ENCODE data around the gene DTX3.
"Not testable (repeated sequence)": the region's sequence is repeated elsewhere in the genome, so short reads cannot be mapped to it uniquely, and the experiment has no call there.

The DTX3 gene

DNA sequence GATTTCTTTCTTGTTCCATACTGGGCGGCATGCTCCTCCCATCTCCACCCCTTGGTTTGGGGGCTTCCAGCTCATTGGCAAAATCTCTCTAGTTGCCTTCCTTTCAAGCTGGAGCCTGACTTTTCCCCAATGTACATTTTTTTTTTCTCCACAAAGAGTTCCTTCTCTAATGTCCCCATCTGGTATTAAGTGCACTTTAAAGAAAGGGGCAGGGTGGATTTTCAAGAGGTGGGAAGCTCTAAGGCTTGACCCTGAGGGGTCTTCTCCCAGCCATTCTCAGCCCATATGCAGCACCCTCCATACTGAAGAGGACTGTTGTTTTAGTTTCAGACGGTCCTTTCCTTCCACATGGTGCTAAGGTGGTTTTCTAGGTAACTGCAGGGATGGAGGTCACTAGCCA lies 19.5 kb upstream of the DTX3 start:
- Mint-ChIP-seq H3K36me3 (ENCODE audit: low read depth) (no peaks in the 10 kb centered on the region), H3K9me3 (no peaks in the 10 kb centered on the region), H3K27me3 (ENCODE audit: low read depth) (peaks cover 12% of the 10 kb centered on the region), H3K27ac (no peak overlapping the region), H3K4me3 (no peak overlapping the region), H3K4me1 (no peaks in the 10 kb centered on the region)
- TF ChIP-seq, protein P1, sequence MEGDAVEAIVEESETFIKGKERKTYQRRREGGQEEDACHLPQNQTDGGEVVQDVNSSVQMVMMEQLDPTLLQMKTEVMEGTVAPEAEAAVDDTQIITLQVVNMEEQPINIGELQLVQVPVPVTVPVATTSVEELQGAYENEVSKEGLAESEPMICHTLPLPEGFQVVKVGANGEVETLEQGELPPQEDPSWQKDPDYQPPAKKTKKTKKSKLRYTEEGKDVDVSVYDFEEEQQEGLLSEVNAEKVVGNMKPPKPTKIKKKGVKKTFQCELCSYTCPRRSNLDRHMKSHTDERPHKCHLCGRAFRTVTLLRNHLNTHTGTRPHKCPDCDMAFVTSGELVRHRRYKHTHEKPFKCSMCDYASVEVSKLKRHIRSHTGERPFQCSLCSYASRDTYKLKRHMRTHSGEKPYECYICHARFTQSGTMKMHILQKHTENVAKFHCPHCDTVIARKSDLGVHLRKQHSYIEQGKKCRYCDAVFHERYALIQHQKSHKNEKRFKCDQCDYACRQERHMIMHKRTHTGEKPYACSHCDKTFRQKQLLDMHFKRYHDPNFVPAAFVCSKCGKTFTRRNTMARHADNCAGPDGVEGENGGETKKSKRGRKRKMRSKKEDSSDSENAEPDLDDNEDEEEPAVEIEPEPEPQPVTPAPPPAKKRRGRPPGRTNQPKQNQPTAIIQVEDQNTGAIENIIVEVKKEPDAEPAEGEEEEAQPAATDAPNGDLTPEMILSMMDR (IDR thresholded peaks at IDR 0.05; ENCODE audit: unreplicated experiment in 3 of 3), result no peak

DNA sequence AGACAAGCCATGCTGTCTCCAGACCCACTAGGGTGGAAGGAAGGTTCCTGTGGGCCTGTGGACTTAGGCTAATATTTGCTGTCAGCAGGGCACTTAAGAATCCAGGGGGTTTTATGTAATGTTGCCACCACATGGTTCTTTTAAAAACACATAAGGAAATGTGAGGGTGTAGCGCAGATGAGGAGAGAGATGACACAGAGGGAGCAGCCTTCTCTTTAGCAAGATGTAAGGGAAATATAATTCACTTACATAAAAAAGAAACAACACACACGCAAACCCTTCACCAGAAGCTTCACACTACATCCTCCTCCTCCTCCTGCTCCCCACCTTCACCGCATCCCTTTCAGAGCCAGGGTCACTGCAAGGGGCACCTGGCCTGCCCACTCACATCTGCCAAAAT lies 18.5 kb upstream of the DTX3 start:
- Mint-ChIP-seq H3K27ac (no peak overlapping the region), H3K4me3 (no peak overlapping the region), H3K27me3 (ENCODE audit: low read depth) (peaks cover 13% of the 10 kb centered on the region), H3K36me3 (ENCODE audit: low read depth) (no peaks in the 10 kb centered on the region), H3K4me1 (peaks cover 5% of the 10 kb centered on the region), H3K9me3 (no peaks in the 10 kb centered on the region)
- TF ChIP-seq, protein P1 (IDR thresholded peaks at IDR 0.05; ENCODE audit: unreplicated experiment in 3 of 3), result no peak

DNA sequence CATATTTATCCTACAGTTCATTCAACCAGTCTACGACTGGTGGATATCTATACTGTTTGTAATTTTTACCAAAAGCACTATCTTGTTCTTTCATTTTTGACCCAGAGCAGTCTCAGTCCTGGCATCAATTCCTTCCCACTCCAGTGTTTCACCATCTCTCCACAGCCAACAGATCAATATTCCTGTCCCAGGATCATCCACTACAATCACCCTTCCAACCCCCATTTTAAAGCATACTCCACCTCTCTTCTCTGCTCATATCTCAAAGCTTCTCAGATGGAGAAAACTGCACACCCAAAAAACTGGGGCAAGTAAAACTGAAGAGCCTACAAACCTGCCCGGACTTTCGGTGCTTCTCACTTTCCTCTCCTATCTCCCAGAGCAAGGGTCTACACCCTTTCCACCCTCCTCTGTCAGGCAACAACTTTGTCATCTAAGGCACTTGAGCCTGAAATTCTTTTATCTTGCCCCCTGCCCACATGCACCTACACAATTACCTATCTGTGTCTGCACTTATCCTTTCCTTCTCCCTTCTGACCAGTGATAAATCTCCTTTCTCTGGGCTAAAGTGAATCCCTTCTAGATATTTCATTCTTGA lies 17.7 kb upstream of the DTX3 start:
- Mint-ChIP-seq H3K4me3 (no peak overlapping the region), H3K36me3 (ENCODE audit: low read depth) (no peaks in the 10 kb centered on the region), H3K27ac (no peak overlapping the region), H3K9me3 (no peaks in the 10 kb centered on the region), H3K4me1 (peaks cover 11% of the 10 kb centered on the region), H3K27me3 (ENCODE audit: low read depth) (peaks cover 18% of the 10 kb centered on the region)
- TF ChIP-seq, protein P1 (IDR thresholded peaks at IDR 0.05; ENCODE audit: unreplicated experiment in 3 of 3), result no peak

DNA sequence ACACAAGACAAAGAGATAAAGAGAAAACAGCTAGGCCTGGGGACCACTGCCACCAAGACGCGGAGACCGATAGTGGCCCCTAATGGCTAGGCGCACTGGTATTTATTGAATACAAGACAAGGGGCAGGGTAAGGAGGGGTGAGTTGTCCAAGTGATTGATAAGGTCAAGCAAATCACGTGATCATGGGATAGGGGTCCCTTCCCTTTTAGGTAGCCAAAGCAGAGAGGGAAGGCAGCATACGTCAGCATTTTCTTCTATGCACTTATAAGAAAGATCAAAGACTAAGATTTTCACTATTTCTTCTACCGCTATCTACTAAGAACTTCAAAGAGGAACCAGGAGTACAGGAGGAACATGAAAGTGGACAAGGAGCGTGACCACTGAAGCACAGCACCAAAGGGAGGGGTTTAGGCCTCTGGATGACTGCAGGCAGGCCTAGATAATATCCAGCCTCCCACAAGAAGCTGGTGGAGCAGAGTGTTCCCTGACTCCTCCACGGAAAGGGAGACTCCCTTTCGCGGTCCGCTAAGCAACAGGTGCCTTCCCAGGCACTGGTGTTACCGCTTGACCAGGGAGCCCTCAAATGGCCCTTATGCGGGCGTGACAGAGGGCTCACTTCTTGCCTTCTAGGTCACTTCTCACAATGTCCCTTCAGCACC lies 15.5 kb upstream of the DTX3 start:
- Mint-ChIP-seq H3K4me3 (peak overlapping the region in 2 of 3 experiments; percentile 18 to 37), H3K4me1 (peaks cover 17% of the 10 kb centered on the region), H3K27me3 (ENCODE audit: low read depth) (peaks cover 24% of the 10 kb centered on the region)
- not testable (repeated sequence) for H3K27ac Mint-ChIP-seq; H3K36me3 Mint-ChIP-seq (ENCODE audit: low read depth); H3K9me3 Mint-ChIP-seq

- Mint-ChIP-seq H3K36me3 (ENCODE audit: low read depth) (peaks cover 3% of the 10 kb centered on the region), H3K27me3 (ENCODE audit: low read depth) (peaks cover 24% of the 10 kb centered on the region), H3K4me3 (peak overlapping the region; percentile 91 to 97 (median 95)), H3K4me1 (peaks cover 17% of the 10 kb centered on the region), H3K27ac (peak overlapping the region; percentile 16 to 50 (median 17)), H3K9me3 (no peaks in the 10 kb centered on the region)
- TF ChIP-seq, protein P1 (IDR thresholded peaks at IDR 0.05; ENCODE audit: unreplicated experiment in 3 of 3), result no peak
Measured at GRCh38 chr12:57590479-57590863, 14.2 kb upstream of the DTX3 start.

- Mint-ChIP-seq H3K27me3 (ENCODE audit: low read depth) (peaks cover 24% of the 10 kb centered on the region), H3K27ac (peak within 1 kb of the TSS; percentile 59 to 92 (median 82))
- TF ChIP-seq, protein P1 (IDR thresholded peaks at IDR 0.05; ENCODE audit: unreplicated experiment in 3 of 3), result no peak
Measured at GRCh38 chr12:57590864-57591781, 13.5 kb upstream of the DTX3 start, which contains the start of gene PIP4K2C. PIP4K2C (plus strand) TSS chr12:57591192; CDS start chr12:57591290, 98 bp downstream.

More at GRCh38 chr12:57590864-57591781, 13.5 kb upstream of the DTX3 start, which contains the start of gene PIP4K2C:
- Mint-ChIP-seq H3K4me1 (peaks cover 17% of the 10 kb centered on the region), H3K36me3 (ENCODE audit: low read depth) (peaks cover 8% of the 10 kb centered on the region), H3K9me3 (no peaks in the 10 kb centered on the region), H3K4me3 (peak within 1 kb of the TSS; percentile 91 to 97 (median 95))

All from nephron (organoid).